Fibroblast of lung (primary cell): ENCODE results near the gene AGT.

Source experiments
- EZH2 ChIP-seq: IDR thresholded peaks from 2 replicates; pipeline ENCODE4 v1.5.1; 2012; ENCODE audit warnings: low read length, control low read depth, mild to moderate bottlenecking; ENCODE audit errors: missing control alignments
- TF ChIP-seq, protein P1 (sequence below), 2 donors: IDR thresholded peaks in 1 of 2; conservative IDR thresholded peaks in 1 of 2; 1 replicate in 1 of 2; 2 replicates in 1 of 2; pipeline ENCODE4 v1.5.1; 2011 to 2012; ENCODE audit warnings: low read length in 2 of 2, control low read depth in 1 of 2, inconsistent platforms in 1 of 2, low read depth in 1 of 2, mild to moderate bottlenecking in 1 of 2

DNA sequence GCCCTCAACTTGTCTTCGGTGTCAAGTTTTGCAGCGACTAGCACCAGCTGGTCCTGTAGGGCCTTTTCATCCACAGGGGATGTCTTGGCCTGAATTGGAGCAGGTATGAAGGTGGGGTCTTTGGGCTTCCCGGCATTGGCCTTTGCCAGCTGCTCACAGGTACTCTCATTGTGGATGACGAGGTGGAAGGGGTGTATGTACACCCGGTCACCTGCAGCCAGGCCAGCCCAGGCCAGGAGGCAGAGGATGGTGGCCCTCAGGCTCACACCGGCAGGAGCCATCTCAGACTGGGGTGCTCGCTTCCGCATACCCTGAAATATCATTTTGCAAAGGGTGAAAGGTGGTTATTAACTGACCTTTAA lies 3.4 kb downstream of the AGT start:
- TF ChIP-seq, protein P1, sequence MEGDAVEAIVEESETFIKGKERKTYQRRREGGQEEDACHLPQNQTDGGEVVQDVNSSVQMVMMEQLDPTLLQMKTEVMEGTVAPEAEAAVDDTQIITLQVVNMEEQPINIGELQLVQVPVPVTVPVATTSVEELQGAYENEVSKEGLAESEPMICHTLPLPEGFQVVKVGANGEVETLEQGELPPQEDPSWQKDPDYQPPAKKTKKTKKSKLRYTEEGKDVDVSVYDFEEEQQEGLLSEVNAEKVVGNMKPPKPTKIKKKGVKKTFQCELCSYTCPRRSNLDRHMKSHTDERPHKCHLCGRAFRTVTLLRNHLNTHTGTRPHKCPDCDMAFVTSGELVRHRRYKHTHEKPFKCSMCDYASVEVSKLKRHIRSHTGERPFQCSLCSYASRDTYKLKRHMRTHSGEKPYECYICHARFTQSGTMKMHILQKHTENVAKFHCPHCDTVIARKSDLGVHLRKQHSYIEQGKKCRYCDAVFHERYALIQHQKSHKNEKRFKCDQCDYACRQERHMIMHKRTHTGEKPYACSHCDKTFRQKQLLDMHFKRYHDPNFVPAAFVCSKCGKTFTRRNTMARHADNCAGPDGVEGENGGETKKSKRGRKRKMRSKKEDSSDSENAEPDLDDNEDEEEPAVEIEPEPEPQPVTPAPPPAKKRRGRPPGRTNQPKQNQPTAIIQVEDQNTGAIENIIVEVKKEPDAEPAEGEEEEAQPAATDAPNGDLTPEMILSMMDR (conservative IDR thresholded peaks at IDR 0.05 in 1 of 2, IDR thresholded peaks at IDR 0.05 in 1 of 2; ENCODE audit: low read depth in 1 of 2, low read length in 2 of 2): no peak
- no peak for TF ChIP-seq EZH2
